Spleen (tissue), 11 donors: ENCODE measurements around the gene CISH. TPM values are rescaled to one million over a fixed set of nuclear protein-coding genes. Genes with fewer than 3 reads are reported as not detected.
A peak's percentile ranks its signal among the peaks of the same experiment; 100 is the strongest.

Experiments used
- DNase-seq: peaks from one replicate; pipeline ENCODE4 v3.0.0-alpha.2; 2020
- H3K27ac ChIP-seq, 8 donors: fragments of 200-600 bp; sonication (generic) in 7 of 8; 1 replicate in 4 of 8; 2 replicates in 4 of 8; pipeline versions ENCODE4 v1.5.0 to v1.8.0; 2016 to 2021; ENCODE audit warnings: inconsistent platforms in 4 of 8, mild to moderate bottlenecking in 4 of 8, moderate library complexity in 1 of 8
- H3K27me3 ChIP-seq, 7 donors: fragments of 200-600 bp; sonication (generic) in 6 of 7; replicated peaks in 1 of 7; 1 replicate in 4 of 7; 2 replicates in 3 of 7; pipeline versions ENCODE4 v1.5.0 to v1.8.0; 2016 to 2021; ENCODE audit warnings: inconsistent platforms in 3 of 7, mild to moderate bottlenecking in 1 of 7
- H3K36me3 ChIP-seq, 6 donors: fragments of 200-600 bp; sonication (generic) in 5 of 6; 1 replicate in 4 of 6; 2 replicates in 2 of 6; pipeline versions ENCODE4 v1.5.0 to v1.8.0; 2016 to 2021; ENCODE audit warnings: inconsistent platforms in 2 of 6
- H3K4me1 ChIP-seq, 6 donors: fragments of 200-600 bp; sonication (generic) in 5 of 6; 1 replicate in 3 of 6; 2 replicates in 3 of 6; pipeline versions ENCODE4 v1.5.0 to v1.8.0; 2016 to 2021; ENCODE audit warnings: inconsistent platforms in 3 of 6
- H3K4me3 ChIP-seq, 8 donors: fragments of 200-600 bp; sonication (generic) in 7 of 8; 1 replicate in 4 of 8; 2 replicates in 4 of 8; pipeline versions ENCODE4 v1.5.0 to v1.8.0; 2016 to 2021; ENCODE audit warnings: inconsistent platforms in 4 of 8, mild to moderate bottlenecking in 4 of 8, moderate library complexity in 2 of 8
- H3K9me3 ChIP-seq, 8 donors: fragments of 200-600 bp; sonication (generic) in 7 of 8; 1 replicate in 4 of 8; 2 replicates in 4 of 8; pipeline versions ENCODE4 v1.5.0 to v1.8.0; 2016 to 2021; ENCODE audit warnings: inconsistent platforms in 4 of 8
- CTCF ChIP-seq, 11 experiments: fragments of 200-600 bp in 7 of 11; fragments of 450-650 bp in 4 of 11; sonication (generic) in 4 of 11; IDR thresholded peaks in 8 of 11; conservative IDR thresholded peaks in 3 of 11; 1 replicate in 7 of 11; 2 replicates in 4 of 11; pipeline versions ENCODE4 v1.4.0 to v1.8.0; 2016 to 2021; ENCODE audit warnings: antibody characterized with exemption in 11 of 11, inconsistent platforms in 4 of 11, mild to moderate bottlenecking in 1 of 11
- POLR2A ChIP-seq, 3 donors: fragments of 450-650 bp; IDR thresholded peaks; one replicate each; pipeline ENCODE4 v1.5.1; 2017; ENCODE audit warnings: antibody characterized with exemption in 3 of 3, mild to moderate bottlenecking in 1 of 3
- POLR2AphosphoS5 ChIP-seq, 3 donors: sonication (generic); formaldehyde crosslinking; IDR thresholded peaks; one replicate each; pipeline ENCODE4 v1.5.1; 2017; ENCODE audit warnings: antibody characterized with exemption in 3 of 3
- WGBS, 5 donors: extraction: QIAGEN DNeasy Blood & Tissue Kit in 3 of 5; methylation state at CpG; one replicate each; pipeline versions ENCODE4 v1.1.5 to v1.1.7; 2013 to 2018; 5-methylcytosine and 5-hydroxymethylcytosine counted together
- intact Hi-C: fragments of 100-400 bp; cut with DNase I; formaldehyde crosslinking; loops from one replicate; pipeline ENCODE4 v1.15.0; 2023; ENCODE audit warnings: low total_unique reads
- polyA plus RNA-seq, 3 donors: library from polyadenylated mRNA; stranded (reverse); fragments of 200-250 nt; gene quantifications; one replicate each; pipeline ENCODE4 v1.2.1, GENCODE V29; 2013
- total RNA-seq, 7 donors: library from RNA; depleted of rRNA in 3 of 7; stranded (reverse); fragments of >200 nt in 3 of 7; fragmentation: NEBNext Ultra II Directional in 4 of 7; extraction: Animal tissue kit (Norgen Biotek cat#: 25700) in 4 of 7; gene quantifications; one replicate each; pipeline versions ENCODE4 v1.1.0 to v1.2.1, GENCODE V29; 2016 to 2021
- donor health status: healthy with polysubstance abuse.
- donor health status: DM: no; HTN: no; CAD: no; lungs with moderate emphysema.
- donor health status: DM: no; HTN: no; CAD: no.
- donor health status: Bipolar disorder and iron deficiency.
- donor health status: healthy.
- donor health status: DM: no; HTN: no; CAD: no.
- donor health status: DM: yes; HTN: yes; CAD: no.

The CISH gene
- total and polyA plus RNA-seq, 10 donors = 2.9 to 23.6 (median 11.0) TPM

- peaks cover 0 to 58% (median 32%) of the 10 kb centered on the region in 6 donors for H3K36me3 ChIP-seq
- DNase-seq = no peak
- peak overlapping the region in 2 of 8 donors; percentile 70 to 79 for H3K4me3 ChIP-seq
- peaks cover 38 to 100% (median 95%) of the 10 kb centered on the region in 6 donors for H3K4me1 ChIP-seq
- H3K27me3 ChIP-seq = no peaks in the 10 kb centered on the region
- intact Hi-C loops = no loop called here
- 28 to 45% (median 37%) methylated on average over 4 to 6 of the region's 6 CpGs for WGBS, 5 donors
- H3K9me3 ChIP-seq = no peaks in the 10 kb centered on the region
- peak overlapping the region in 6 of 8 donors; percentile 1 to 93 (median 91) for H3K27ac ChIP-seq
- TF ChIP-seq CTCF (IDR thresholded peaks at IDR 0.05 in 8 of 11, conservative IDR thresholded peaks at IDR 0.05 in 3 of 11) = no peak
- peak in 1 of 3 donors; percentile 8 for TF ChIP-seq POLR2AphosphoS5 (IDR thresholded peaks at IDR 0.05)
Measured at GRCh38 chr3:50606596-50606995, 5.0 kb downstream of the CISH start.

DNA sequence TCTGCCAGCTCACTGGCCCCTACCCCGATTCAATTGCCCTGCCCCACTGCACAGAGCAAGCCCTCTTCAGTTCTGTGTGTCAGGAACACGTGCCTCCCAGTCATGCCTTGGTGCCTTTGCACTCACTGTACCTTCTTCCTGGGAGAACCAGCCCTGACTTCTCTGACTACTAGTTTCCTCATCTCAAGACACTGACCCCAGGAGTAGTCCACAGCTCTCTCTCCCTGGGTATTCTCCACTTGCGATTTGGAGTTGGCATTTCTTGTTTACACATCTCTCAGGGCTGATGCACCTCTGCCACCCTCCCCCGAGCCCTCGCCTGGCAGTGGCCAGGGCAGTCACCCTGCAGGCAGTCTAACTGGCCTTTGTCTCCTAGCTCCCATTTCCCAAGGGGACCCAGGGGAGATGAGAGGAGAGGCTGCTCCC, 5.7 kb downstream of the CISH start:
- Histone ChIP-seq H3K36me3 (peaks cover 0 to 58% (median 32%) of the 10 kb centered on the region in 6 donors), H3K4me1 (peaks cover 42 to 100% (median 98%) of the 10 kb centered on the region in 6 donors), H3K27me3 (no peaks in the 10 kb centered on the region), H3K27ac (peak overlapping the region in 6 of 8 donors; percentile 24 to 93 (median 91)), H3K4me3 (peak overlapping the region in 1 of 8 donors; percentile 79), H3K9me3 (no peaks in the 10 kb centered on the region)
- 64 to 81% (median 67%) methylated on average over 5 of the region's 5 CpGs for WGBS, 5 donors
- intact Hi-C loops = no loop called here
- TF ChIP-seq POLR2AphosphoS5 (IDR thresholded peaks at IDR 0.05) (no peak), POLR2A (IDR thresholded peaks at IDR 0.05) (no peak), CTCF (IDR thresholded peaks at IDR 0.05 in 8 of 11, conservative IDR thresholded peaks at IDR 0.05 in 3 of 11) (no peak)
- no peak for DNase-seq

GRCh38 chr3:50604628-50605588, 6.7 kb downstream of the CISH start:
- Histone ChIP-seq H3K9me3 (no peaks in the 10 kb centered on the region), H3K27ac (peak overlapping the region; percentile 19 to 93 (median 64)), H3K36me3 (peaks cover 0 to 58% (median 32%) of the 10 kb centered on the region in 6 donors), H3K4me3 (no peak overlapping the region), H3K27me3 (no peaks in the 10 kb centered on the region), H3K4me1 (peaks cover 43 to 100% (median 98%) of the 10 kb centered on the region in 6 donors)
- 60 to 74% (median 63%) methylated on average over 14 of the region's 14 CpGs for WGBS, 5 donors
- intact Hi-C loops = no loop called here
- TF ChIP-seq CTCF (IDR thresholded peaks at IDR 0.05 in 8 of 11, conservative IDR thresholded peaks at IDR 0.05 in 3 of 11) = no peak
- peak; percentile 33 to 78 (median 63) for TF ChIP-seq POLR2AphosphoS5 (IDR thresholded peaks at IDR 0.05)
- peak; percentile 89 for DNase-seq

DNA sequence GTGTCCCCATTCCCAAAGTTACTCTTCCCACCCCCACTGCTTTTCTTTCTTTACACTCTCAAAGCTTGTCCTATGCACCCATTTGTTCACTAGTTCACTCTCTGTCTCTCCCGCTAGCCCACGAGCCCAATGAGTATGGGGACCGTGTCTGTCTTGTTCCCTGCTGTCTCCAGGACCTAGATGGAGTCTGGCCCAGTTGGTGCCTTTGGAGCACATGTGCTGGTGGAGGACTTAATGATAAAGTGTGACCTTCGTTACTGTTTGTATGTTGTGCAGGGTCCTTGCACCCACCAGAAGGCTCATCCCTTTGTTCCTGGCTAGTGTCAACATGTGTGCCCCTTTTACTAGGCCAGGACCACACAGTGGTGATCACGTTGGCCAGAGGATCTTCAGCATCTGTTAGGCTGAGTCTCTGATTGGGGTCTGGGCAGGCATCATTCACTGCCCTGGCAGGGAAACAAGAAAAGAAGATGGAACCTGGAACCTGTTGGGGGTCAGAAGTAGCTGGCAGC, 7.4 kb downstream of the CISH start:
- Histone ChIP-seq H3K4me3 (no peak overlapping the region), H3K36me3 (peaks cover 0 to 58% (median 32%) of the 10 kb centered on the region in 6 donors), H3K9me3 (no peaks in the 10 kb centered on the region), H3K4me1 (peaks cover 49 to 100% (median 98%) of the 10 kb centered on the region in 6 donors), H3K27me3 (no peaks in the 10 kb centered on the region), H3K27ac (peak overlapping the region; percentile 19 to 93 (median 90))
- intact Hi-C loops = no loop called here
- 78 to 90% (median 83%) methylated on average over 5 of the region's 5 CpGs for WGBS, 5 donors
- no peak for DNase-seq
- TF ChIP-seq CTCF (IDR thresholded peaks at IDR 0.05 in 8 of 11, conservative IDR thresholded peaks at IDR 0.05 in 3 of 11) = no peak
